Measurements from ENCODE around the gene GPR75.
"Not testable (repeated sequence)": the region's sequence is repeated elsewhere in the genome, so short reads cannot be mapped to it uniquely, and the experiment has no call there.

GPR75 gene

GRCh38 chr2:53851052-53851757 is 8.6 kb downstream of the GPR75 start:
- not testable (repeated sequence) for DNase-seq

GRCh38 chr2:53848062-53848461 is 11.7 kb downstream of the GPR75 start:
- DNase-seq, result no peak

- no peak for DNase-seq
Observed at GRCh38 chr2:53843595-53843994, 16.2 kb downstream of the GPR75 start.

GRCh38 chr2:53842891-53843290 is 16.9 kb downstream of the GPR75 start:
- DNase-seq, result no peak

- not testable (repeated sequence) for DNase-seq
Observed at GRCh38 chr2:53841651-53842050, 18.1 kb downstream of the GPR75 start.

- DNase-seq, result no peak
Observed at GRCh38 chr2:53840580-53840979, 19.2 kb downstream of the GPR75 start.

- DNase-seq, result not testable (repeated sequence)
Observed at GRCh38 chr2:53829980-53830290, 29.8 kb downstream of the GPR75 start.

- DNase-seq, result no peak
Observed at GRCh38 chr2:53829273-53829979, 30.3 kb downstream of the GPR75 start.

- DNase-seq, result no peak
Observed at GRCh38 chr2:53828331-53828730, 31.4 kb downstream of the GPR75 start.

- DNase-seq, result no peak
Observed at GRCh38 chr2:53827398-53828175, 32.2 kb downstream of the GPR75 start.

GRCh38 chr2:53826587-53827397 is 33.0 kb downstream of the GPR75 start:
- no peak for DNase-seq

- no peak for DNase-seq
Observed at GRCh38 chr2:53826030-53826410, 33.7 kb downstream of the GPR75 start.

GRCh38 chr2:53823639-53824038 is 36.1 kb downstream of the GPR75 start:
- DNase-seq, result not testable (repeated sequence)

GRCh38 chr2:53821810-53822209 is 38.0 kb downstream of the GPR75 start:
- DNase-seq, result no peak

- no peak for DNase-seq
Observed at GRCh38 chr2:53820711-53821110, 39.1 kb downstream of the GPR75 start.

- DNase-seq, result no peak
Observed at GRCh38 chr2:53820048-53820447, 39.7 kb downstream of the GPR75 start.

- DNase-seq, result no peak
Observed at GRCh38 chr2:53819634-53820033, 40.1 kb downstream of the GPR75 start.

- DNase-seq, result no peak
Observed at GRCh38 chr2:53818854-53819435, 40.8 kb downstream of the GPR75 start.

- no peak for DNase-seq
Observed at GRCh38 chr2:53813151-53813550, 46.6 kb downstream of the GPR75 start.

GRCh38 chr2:53811601-53812000 is 48.2 kb downstream of the GPR75 start:
- no peak for DNase-seq
